ENCODE measurements around the gene MIER2.

Gene MIER2

DNA sequence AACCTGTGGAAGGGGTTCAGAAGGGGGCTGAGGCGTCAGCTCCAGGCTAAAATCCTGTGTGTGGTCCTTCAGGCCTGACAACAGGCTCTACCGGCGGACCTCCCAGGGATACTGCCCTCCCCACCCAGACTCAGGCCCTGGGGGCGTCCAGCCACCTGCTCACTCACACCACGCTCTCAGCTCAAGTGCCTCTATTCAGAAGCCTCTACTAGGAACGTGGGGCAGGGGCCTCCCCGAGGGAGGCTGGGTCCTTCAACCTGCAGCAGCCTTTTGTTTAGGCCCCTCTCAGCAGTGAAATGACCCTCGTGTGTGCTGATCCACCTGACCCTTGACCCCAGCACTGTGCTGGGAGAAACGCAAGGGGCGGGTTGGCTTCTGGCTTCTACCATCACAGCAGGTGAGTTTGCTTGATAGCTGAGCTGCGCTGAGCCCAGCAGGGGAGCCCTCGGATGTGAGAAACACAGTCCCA, 64.0 kb downstream of the MIER2 start:
- DNase-seq (ENCODE audit: low spot score), result no peak
- TF ChIP-seq, protein P1, sequence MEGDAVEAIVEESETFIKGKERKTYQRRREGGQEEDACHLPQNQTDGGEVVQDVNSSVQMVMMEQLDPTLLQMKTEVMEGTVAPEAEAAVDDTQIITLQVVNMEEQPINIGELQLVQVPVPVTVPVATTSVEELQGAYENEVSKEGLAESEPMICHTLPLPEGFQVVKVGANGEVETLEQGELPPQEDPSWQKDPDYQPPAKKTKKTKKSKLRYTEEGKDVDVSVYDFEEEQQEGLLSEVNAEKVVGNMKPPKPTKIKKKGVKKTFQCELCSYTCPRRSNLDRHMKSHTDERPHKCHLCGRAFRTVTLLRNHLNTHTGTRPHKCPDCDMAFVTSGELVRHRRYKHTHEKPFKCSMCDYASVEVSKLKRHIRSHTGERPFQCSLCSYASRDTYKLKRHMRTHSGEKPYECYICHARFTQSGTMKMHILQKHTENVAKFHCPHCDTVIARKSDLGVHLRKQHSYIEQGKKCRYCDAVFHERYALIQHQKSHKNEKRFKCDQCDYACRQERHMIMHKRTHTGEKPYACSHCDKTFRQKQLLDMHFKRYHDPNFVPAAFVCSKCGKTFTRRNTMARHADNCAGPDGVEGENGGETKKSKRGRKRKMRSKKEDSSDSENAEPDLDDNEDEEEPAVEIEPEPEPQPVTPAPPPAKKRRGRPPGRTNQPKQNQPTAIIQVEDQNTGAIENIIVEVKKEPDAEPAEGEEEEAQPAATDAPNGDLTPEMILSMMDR (IDR thresholded peaks at IDR 0.05; ENCODE audit: extremely low read depth, missing control alignments), result no peak

DNA sequence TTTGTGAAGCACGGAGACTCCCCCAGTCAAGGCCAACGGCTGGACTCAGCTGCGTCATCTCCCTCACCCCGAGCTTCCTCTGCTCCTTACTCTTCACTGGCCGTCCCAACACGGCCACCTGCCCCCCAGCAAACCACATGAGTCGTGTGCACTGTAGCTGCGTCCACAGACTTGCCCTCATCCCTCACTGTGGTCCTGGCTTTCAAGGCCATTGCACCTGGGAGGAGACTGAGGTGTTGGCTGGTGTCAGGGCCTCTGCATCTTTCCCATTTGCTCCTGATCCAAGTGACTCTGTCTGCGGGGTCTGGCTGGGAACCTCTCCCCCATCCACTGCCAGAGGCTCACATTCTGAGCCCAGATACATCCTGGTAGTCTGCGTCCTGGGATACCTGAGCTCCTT, 64.9 kb downstream of the MIER2 start:
- DNase-seq (ENCODE audit: low spot score), result no peak
- TF ChIP-seq, protein P1 (IDR thresholded peaks at IDR 0.05; ENCODE audit: extremely low read depth, missing control alignments), result no peak

DNA sequence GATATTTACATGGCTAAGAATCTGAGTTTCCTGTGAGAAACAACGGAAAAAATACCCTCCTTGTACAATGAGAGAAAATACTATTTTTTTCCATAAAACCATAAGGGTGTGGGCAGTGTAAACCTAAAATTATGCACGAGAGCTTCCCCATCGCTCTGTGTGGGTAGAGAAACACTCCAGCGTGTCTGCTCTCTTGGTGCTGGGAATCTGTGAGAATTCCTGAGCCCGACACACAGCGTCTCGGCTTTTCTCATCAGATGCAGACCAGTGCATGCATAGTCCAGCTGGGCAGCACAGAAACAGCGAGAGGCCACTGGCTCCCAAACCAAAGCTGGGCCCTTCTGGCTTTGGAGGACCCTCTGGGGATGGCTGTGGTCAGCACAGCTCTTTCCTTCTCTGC, 65.4 kb downstream of the MIER2 start:
- no peak for DNase-seq (ENCODE audit: low spot score)
- TF ChIP-seq, protein P1 (IDR thresholded peaks at IDR 0.05; ENCODE audit: extremely low read depth, missing control alignments), result no peak

DNA sequence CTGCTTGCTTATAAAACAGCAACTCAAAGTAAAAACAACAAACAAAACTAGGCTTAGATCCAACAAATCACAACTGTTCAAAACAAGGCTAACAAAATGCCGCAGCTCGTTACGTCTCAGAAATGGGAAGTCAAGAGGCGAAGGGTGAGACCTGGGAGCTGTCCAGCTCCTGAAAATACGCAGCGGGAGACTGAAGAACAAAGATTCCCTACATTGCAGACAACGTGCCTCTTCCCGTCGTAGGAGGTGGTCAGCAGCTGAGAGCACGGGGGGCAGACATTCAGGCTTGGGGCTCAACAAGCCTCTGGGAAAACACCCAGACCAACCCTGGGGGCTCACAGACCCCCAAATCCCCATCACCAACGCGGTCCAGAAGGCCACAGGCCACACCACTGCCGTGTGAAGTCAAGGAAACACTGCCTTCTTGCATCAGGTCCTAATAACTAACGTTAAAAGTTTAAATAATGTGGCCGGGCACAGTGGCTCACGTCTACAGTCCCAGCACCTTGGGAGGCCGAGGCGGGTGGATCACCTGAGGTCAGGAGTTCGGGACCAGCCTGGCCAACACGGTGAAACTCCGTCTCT, 66.9 kb downstream of the MIER2 start:
- TF ChIP-seq, protein P1 (IDR thresholded peaks at IDR 0.05; ENCODE audit: extremely low read depth, missing control alignments), result no peak
- DNase-seq (ENCODE audit: low spot score), result no peak

DNA sequence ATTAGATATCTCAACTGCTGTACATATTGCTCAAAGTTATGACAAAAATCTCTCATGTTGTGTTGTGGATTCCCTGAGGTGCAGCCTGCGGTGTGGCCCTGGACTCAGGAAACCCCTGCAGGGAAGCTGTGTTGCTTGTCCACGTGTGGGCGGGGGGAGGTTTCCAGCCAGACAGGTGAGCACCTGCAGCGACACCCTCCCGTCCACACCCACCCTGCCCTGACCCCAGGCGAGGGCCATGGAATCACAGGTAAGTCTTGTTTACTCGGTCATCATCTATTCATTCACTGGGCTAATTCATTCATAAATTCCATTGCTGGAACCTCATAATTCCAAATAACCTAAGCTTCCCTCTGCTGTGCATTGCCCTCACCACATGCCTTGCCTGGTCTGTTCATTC, 67.5 kb downstream of the MIER2 start:
- no peak for DNase-seq (ENCODE audit: low spot score)
- TF ChIP-seq, protein P1 (IDR thresholded peaks at IDR 0.05; ENCODE audit: extremely low read depth, missing control alignments), result no peak

DNA sequence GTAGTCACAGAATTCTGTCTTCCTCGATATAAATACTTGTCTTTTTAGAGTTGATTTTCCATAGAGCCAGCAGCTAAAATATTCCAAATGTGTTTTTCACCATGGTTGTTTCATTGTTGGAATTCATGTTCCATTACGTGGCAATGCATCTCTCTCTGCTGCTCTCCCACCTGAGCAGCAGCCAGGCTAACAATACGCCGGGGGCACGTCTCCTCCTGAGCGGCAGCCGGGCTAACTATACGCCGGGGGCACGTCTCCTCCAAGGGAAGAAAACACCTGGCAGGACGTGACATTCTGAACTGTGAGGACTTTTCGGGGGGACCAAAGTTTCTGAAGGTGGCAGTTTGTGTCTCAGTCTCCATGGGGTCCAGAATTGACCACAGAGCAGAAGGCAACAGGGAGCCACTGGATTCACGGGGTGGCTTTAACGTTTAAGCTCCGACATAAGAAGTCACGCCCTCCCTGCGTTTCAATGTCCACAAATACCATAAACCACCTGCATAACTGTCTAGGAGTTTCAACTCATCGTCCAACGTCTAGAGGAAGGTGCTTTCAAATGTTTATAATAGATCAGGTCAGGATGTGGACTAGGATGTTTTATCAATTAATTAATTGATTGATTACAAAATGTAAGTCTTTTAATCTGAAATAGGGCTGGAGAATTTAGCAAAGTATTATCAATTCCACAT, 68.5 kb downstream of the MIER2 start:
- DNase-seq (ENCODE audit: low spot score), result no peak
- TF ChIP-seq, protein P1 (IDR thresholded peaks at IDR 0.05; ENCODE audit: extremely low read depth, missing control alignments), result no peak

DNA sequence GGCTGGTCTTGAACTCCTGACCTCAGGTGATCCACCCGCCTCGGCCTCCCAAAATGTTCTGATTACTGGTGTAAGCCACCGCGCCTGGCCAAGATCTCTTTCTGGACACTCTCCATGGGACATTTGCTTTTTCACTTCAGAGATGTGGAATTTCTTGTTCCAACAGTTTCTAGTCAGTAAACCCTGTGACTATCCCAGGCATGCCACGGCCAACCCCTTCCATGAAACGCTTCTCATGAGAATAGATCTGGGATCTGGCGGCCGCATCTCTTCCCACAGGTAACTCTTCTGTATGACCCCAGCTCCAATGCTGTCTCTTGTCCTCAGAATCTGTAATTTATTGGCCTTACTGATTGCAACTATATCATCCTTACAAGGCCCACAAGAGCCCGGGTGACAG, 69.6 kb downstream of the MIER2 start:
- TF ChIP-seq, protein P1 (IDR thresholded peaks at IDR 0.05; ENCODE audit: extremely low read depth, missing control alignments), result no peak
- no peak for DNase-seq (ENCODE audit: low spot score)

All from GM20000 (cell line).